CD4-positive, CD25-positive, alpha-beta regulatory T cell (primary cell): Measurements from ENCODE around the gene TMEM50B. TPM values are rescaled to one million over a fixed set of nuclear protein-coding genes. Genes with fewer than 3 reads are reported as not detected.

Source experiments
- ATAC-seq, 2 donors: fragments of 150-1000 bp; cut with Tn5 transposase; one replicate each; pipeline ENCODE4 v1.10.0; 2021; ENCODE audit warnings: low read depth in 2 of 2, moderate number of reproducible peaks in 2 of 2, moderate library complexity in 1 of 2
- DNase-seq, 3 donors: peaks; one replicate each; pipeline versions ENCODE4 v3.0.0 to v3.0.0-alpha.2; 2012 to 2022; ENCODE audit warnings: mixed read lengths in 1 of 3
- H3K27ac ChIP-seq: one replicate; pipeline ENCODE4 v1.7.0; 2013; ENCODE audit warnings: mild to moderate bottlenecking, low read length; ENCODE audit not compliant: insufficient read depth, poor library complexity, severe bottlenecking
- H3K27me3 ChIP-seq: one replicate; pipeline ENCODE4 v1.7.0; 2013; ENCODE audit warnings: low read length; ENCODE audit not compliant: control insufficient read depth, insufficient read depth
- H3K36me3 ChIP-seq: one replicate; pipeline ENCODE4 v1.7.0; 2013; ENCODE audit warnings: mild to moderate bottlenecking, low read length, moderate library complexity; ENCODE audit not compliant: control insufficient read depth, insufficient read depth
- H3K4me1 ChIP-seq: 2 replicates; pipeline ENCODE4 v1.7.0; 2013; ENCODE audit warnings: mild to moderate bottlenecking, low read length; ENCODE audit not compliant: insufficient read depth, control insufficient read depth, poor library complexity, severe bottlenecking
- H3K4me3 ChIP-seq: one replicate; pipeline ENCODE4 v1.7.0; 2013; ENCODE audit warnings: low read depth, mild to moderate bottlenecking, low read length, moderate library complexity
- H3K9me3 ChIP-seq, 2 experiments: 1 replicate in 1 of 2; 2 replicates in 1 of 2; pipeline ENCODE4 v1.7.0; 2013; ENCODE audit warnings: low read length in 2 of 2, mild to moderate bottlenecking in 1 of 2, moderate library complexity in 1 of 2; ENCODE audit not compliant: control insufficient read depth in 2 of 2
- H3K27ac Mint-ChIP-seq, 3 donors: one replicate each; pipeline ENCODE4 v1.8.0; 2020 to 2022; ENCODE audit warnings: mild to moderate bottlenecking in 3 of 3, mixed read lengths in 3 of 3, moderate library complexity in 2 of 3
- H3K27me3 Mint-ChIP-seq: one replicate; pipeline ENCODE4 v1.8.0; 2022; ENCODE audit warnings: mild to moderate bottlenecking, mixed read lengths
- H3K36me3 Mint-ChIP-seq: one replicate; pipeline ENCODE4 v1.8.0; 2020; ENCODE audit warnings: mixed read lengths
- H3K4me1 Mint-ChIP-seq, 4 donors: one replicate each; pipeline ENCODE4 v1.8.0; 2020 to 2022; ENCODE audit warnings: mixed read lengths in 4 of 4, mild to moderate bottlenecking in 1 of 4
- H3K4me3 Mint-ChIP-seq, 4 donors: one replicate each; pipeline ENCODE4 v1.8.0; 2020 to 2022; ENCODE audit warnings: mild to moderate bottlenecking in 4 of 4, mixed read lengths in 4 of 4, moderate library complexity in 3 of 4
- H3K9me3 Mint-ChIP-seq, 7 donors: one replicate each; pipeline ENCODE4 v1.8.0; 2020 to 2022; ENCODE audit warnings: mixed read lengths in 7 of 7, mild to moderate bottlenecking in 3 of 7, moderate library complexity in 2 of 7
- polyA plus RNA-seq, 4 donors: library from polyadenylated mRNA; unstranded; fragments of 300-500 nt; fragmentation: Illumina TruSeq; gene quantifications; one replicate each; pipeline ENCODE4 v1.2.3, GENCODE V29; 2021
- total RNA-seq: library from RNA; stranded (reverse); gene quantifications from one replicate; pipeline ENCODE4 v1.2.3, GENCODE V29; 2022

TMEM50B gene
- total and polyA plus RNA-seq, 5 donors from 2014 or later = 60.1 to 84.2 (median 63.0) TPM

- H3K9me3 Mint-ChIP-seq = no peaks in the 10 kb centered on the region
- no peaks in the 10 kb centered on the region for H3K4me1 ChIP-seq
- peaks cover 32% of the 10 kb centered on the region for H3K36me3 Mint-ChIP-seq
- H3K4me3 Mint-ChIP-seq = no peak overlapping the region
- ATAC-seq (no peak), DNase-seq (no peak)
- H3K27me3 Mint-ChIP-seq = no peaks in the 10 kb centered on the region
- H3K4me3 ChIP-seq = no peak overlapping the region
- H3K27ac ChIP-seq = no peak overlapping the region
- peaks cover 0 to 9% (median 2%) of the 10 kb centered on the region in 4 donors for H3K4me1 Mint-ChIP-seq
- no peaks in the 10 kb centered on the region for H3K9me3 ChIP-seq
- H3K27ac Mint-ChIP-seq = peak overlapping the region; percentile 5 to 92 (median 37)
- peaks cover 66% of the 10 kb centered on the region for H3K36me3 ChIP-seq
- no peaks in the 10 kb centered on the region for H3K27me3 ChIP-seq
Measured at GRCh38 chr21:33427051-33427450, 52.7 kb downstream of the TMEM50B start.

- Mint-ChIP-seq H3K27me3 (no peaks in the 10 kb centered on the region), H3K27ac (peak overlapping the region in 1 of 3 donors; percentile 88), H3K36me3 (peaks cover 37% of the 10 kb centered on the region), H3K9me3 (no peaks in the 10 kb centered on the region), H3K4me3 (no peak overlapping the region), H3K4me1 (peaks cover 0 to 9% (median 2%) of the 10 kb centered on the region in 4 donors)
- H3K27ac ChIP-seq = no peak overlapping the region
- H3K36me3 ChIP-seq = peaks cover 66% of the 10 kb centered on the region
- no peaks in the 10 kb centered on the region for H3K27me3 ChIP-seq
- no peak overlapping the region for H3K4me3 ChIP-seq
- no peaks in the 10 kb centered on the region for H3K9me3 ChIP-seq
- no peaks in the 10 kb centered on the region for H3K4me1 ChIP-seq
- no peak for DNase-seq
- no peak for ATAC-seq
Measured at GRCh38 chr21:33425825-33426224, 53.9 kb downstream of the TMEM50B start.

GRCh38 chr21:33424214-33424613 lies 55.6 kb downstream of the TMEM50B start:
- DNase-seq (no peak), ATAC-seq (no peak)
- no peaks in the 10 kb centered on the region for H3K9me3 ChIP-seq
- peaks cover 0 to 14% (median 3%) of the 10 kb centered on the region in 4 donors for H3K4me1 Mint-ChIP-seq
- no peaks in the 10 kb centered on the region for H3K9me3 Mint-ChIP-seq
- peaks cover 43% of the 10 kb centered on the region for H3K36me3 Mint-ChIP-seq
- H3K27ac ChIP-seq = no peak overlapping the region
- H3K36me3 ChIP-seq = peaks cover 61% of the 10 kb centered on the region
- no peak overlapping the region for H3K4me3 Mint-ChIP-seq
- H3K27ac Mint-ChIP-seq = peak overlapping the region in 1 of 3 donors; percentile 24
- H3K4me1 ChIP-seq = no peaks in the 10 kb centered on the region
- no peaks in the 10 kb centered on the region for H3K27me3 Mint-ChIP-seq
- no peaks in the 10 kb centered on the region for H3K27me3 ChIP-seq
- H3K4me3 ChIP-seq = no peak overlapping the region

- Mint-ChIP-seq H3K36me3 (peaks cover 42% of the 10 kb centered on the region), H3K27ac (no peak overlapping the region), H3K4me3 (no peak overlapping the region), H3K4me1 (peaks cover 0 to 10% (median 2%) of the 10 kb centered on the region in 4 donors), H3K9me3 (no peaks in the 10 kb centered on the region), H3K27me3 (no peaks in the 10 kb centered on the region)
- no peak for DNase-seq
- no peak for ATAC-seq
- Histone ChIP-seq H3K4me1 (no peaks in the 10 kb centered on the region), H3K4me3 (no peak overlapping the region), H3K36me3 (peaks cover 49% of the 10 kb centered on the region), H3K27ac (no peak overlapping the region), H3K27me3 (no peaks in the 10 kb centered on the region), H3K9me3 (no peaks in the 10 kb centered on the region)
Measured at GRCh38 chr21:33421713-33422393, 57.9 kb downstream of the TMEM50B start.

- no peaks in the 10 kb centered on the region for H3K9me3 ChIP-seq
- no peaks in the 10 kb centered on the region for H3K27me3 ChIP-seq
- no peaks in the 10 kb centered on the region for H3K9me3 Mint-ChIP-seq
- no peak overlapping the region for H3K27ac ChIP-seq
- H3K4me1 ChIP-seq = no peaks in the 10 kb centered on the region
- no peak overlapping the region for H3K27ac Mint-ChIP-seq
- no peak for DNase-seq
- no peaks in the 10 kb centered on the region for H3K27me3 Mint-ChIP-seq
- peaks cover 0 to 14% (median 8%) of the 10 kb centered on the region in 4 donors for H3K4me1 Mint-ChIP-seq
- H3K4me3 Mint-ChIP-seq = no peak overlapping the region
- ATAC-seq = no peak
- no peak overlapping the region for H3K4me3 ChIP-seq
- H3K36me3 Mint-ChIP-seq = peaks cover 54% of the 10 kb centered on the region
- H3K36me3 ChIP-seq = peaks cover 56% of the 10 kb centered on the region
Measured at GRCh38 chr21:33419538-33420123, 60.1 kb downstream of the TMEM50B start.

GRCh38 chr21:33418691-33419090 lies 61.1 kb downstream of the TMEM50B start:
- Histone ChIP-seq H3K4me1 (no peaks in the 10 kb centered on the region), H3K4me3 (no peak overlapping the region), H3K36me3 (peaks cover 46% of the 10 kb centered on the region), H3K27ac (no peak overlapping the region), H3K27me3 (no peaks in the 10 kb centered on the region), H3K9me3 (no peaks in the 10 kb centered on the region)
- no peaks in the 10 kb centered on the region for H3K9me3 Mint-ChIP-seq
- no peaks in the 10 kb centered on the region for H3K27me3 Mint-ChIP-seq
- H3K36me3 Mint-ChIP-seq = peaks cover 48% of the 10 kb centered on the region
- ATAC-seq (no peak), DNase-seq (no peak)
- no peak overlapping the region for H3K4me3 Mint-ChIP-seq
- H3K27ac Mint-ChIP-seq = no peak overlapping the region
- H3K4me1 Mint-ChIP-seq = peaks cover 0 to 16% (median 11%) of the 10 kb centered on the region in 4 donors

- Histone ChIP-seq H3K9me3 (no peaks in the 10 kb centered on the region), H3K4me1 (peaks cover 10% of the 10 kb centered on the region), H3K27ac (no peak overlapping the region), H3K27me3 (no peaks in the 10 kb centered on the region), H3K4me3 (no peak overlapping the region), H3K36me3 (peaks cover 24% of the 10 kb centered on the region)
- Mint-ChIP-seq H3K36me3 (peaks cover 35% of the 10 kb centered on the region), H3K4me1 (peaks cover 5 to 48% (median 33%) of the 10 kb centered on the region in 4 donors), H3K27me3 (no peaks in the 10 kb centered on the region), H3K4me3 (peak overlapping the region in 2 of 4 donors; percentile 9 to 68), H3K9me3 (no peaks in the 10 kb centered on the region), H3K27ac (peak overlapping the region; percentile 18 to 80 (median 47))
- DNase-seq (no peak), ATAC-seq (no peak)
Measured at GRCh38 chr21:33414926-33415325, 64.8 kb downstream of the TMEM50B start.

- H3K36me3 Mint-ChIP-seq = peaks cover 30% of the 10 kb centered on the region
- H3K27ac ChIP-seq = no peak overlapping the region
Measured at GRCh38 chr21:33414068-33414467, 65.7 kb downstream of the TMEM50B start.

More at GRCh38 chr21:33414068-33414467, 65.7 kb downstream of the TMEM50B start:
- Mint-ChIP-seq H3K27me3 (no peaks in the 10 kb centered on the region), H3K9me3 (no peaks in the 10 kb centered on the region), H3K27ac (peak overlapping the region; percentile 42 to 80 (median 62)), H3K4me3 (peak overlapping the region in 1 of 4 donors; percentile 38), H3K4me1 (peaks cover 11 to 52% (median 39%) of the 10 kb centered on the region in 4 donors)
- ATAC-seq = no peak
- Histone ChIP-seq H3K4me1 (peaks cover 10% of the 10 kb centered on the region), H3K4me3 (no peak overlapping the region), H3K27me3 (no peaks in the 10 kb centered on the region), H3K36me3 (peaks cover 22% of the 10 kb centered on the region), H3K9me3 (no peaks in the 10 kb centered on the region)
- no peak for DNase-seq
